ENCODE measurements around the gene CALN1.

GRCh38 chr7:72080341-72080766 is 331.8 kb downstream of the CALN1 start:
- no peak for TF ChIP-seq EZH2 (IDR thresholded peaks at IDR 0.05; ENCODE audit: low read depth, unreplicated experiment)
- no peak for TF ChIP-seq CTCF (conservative IDR thresholded peaks at IDR 0.05; ENCODE audit: low read depth in 2 of 2)
- no peak for TF ChIP-seq POLR2AphosphoS5 (IDR thresholded peaks at IDR 0.05; ENCODE audit: low read depth)
- no peak for TF ChIP-seq REST (IDR thresholded peaks at IDR 0.05; ENCODE audit: unreplicated experiment)
- TF ChIP-seq JUNB (IDR thresholded peaks at IDR 0.05; ENCODE audit: unreplicated experiment) = no peak

Measured in GM23338 (cell line).